Right renal cortex interstitium (tissue), 3 donors: Measurements from ENCODE around the gene ARG2. TPM values are rescaled to one million over a fixed set of nuclear protein-coding genes. Genes with fewer than 3 reads are reported as not detected.
A peak's percentile ranks its signal among the peaks of the same experiment; 100 is the strongest.
"Not testable (repeated sequence)": the region's sequence is repeated elsewhere in the genome, so short reads cannot be mapped to it uniquely, and the experiment has no call there.

Source experiments
- DNase-seq, 3 donors: peaks; one replicate each; pipeline ENCODE4 v3.0.0-alpha.2; 2013; ENCODE audit warnings: low read depth in 3 of 3, low spot score in 2 of 3
- polyA plus RNA-seq, 3 donors: library from polyadenylated mRNA; unstranded; fragments of 120-200 nt; gene quantifications; one replicate each; pipeline ENCODE4 v1.2.1, GENCODE V29; 2013; ENCODE audit not compliant: insufficient read length in 3 of 3

Gene ARG2
- polyA plus RNA-seq, 3 donors = 9.5 to 13.8 (median 11.9) TPM

GRCh38 chr14:67583711-67584644, 35.7 kb upstream of the ARG2 start:
- no peak for DNase-seq

- no peak for DNase-seq
Measured at GRCh38 chr14:67584978-67585377, 34.7 kb upstream of the ARG2 start.

- DNase-seq = no peak
Measured at GRCh38 chr14:67586369-67586768, 33.4 kb upstream of the ARG2 start.

- no peak for DNase-seq
Measured at GRCh38 chr14:67589204-67589770, 30.4 kb upstream of the ARG2 start.

- not testable (repeated sequence) for DNase-seq
Measured at GRCh38 chr14:67593650-67594049, 26.1 kb upstream of the ARG2 start.

GRCh38 chr14:67595392-67595791, 24.3 kb upstream of the ARG2 start:
- DNase-seq = no peak

GRCh38 chr14:67599698-67600561, 19.8 kb upstream of the ARG2 start, which contains the start of gene PIGH:
Gene PIGH (minus strand): TSS chr14:67600268. CDS start chr14:67600203, 65 bp downstream.
- peak in 1 of 3 donors; percentile 75 for DNase-seq

GRCh38 chr14:67600562-67600974, 19.2 kb upstream of the ARG2 start:
- DNase-seq = not testable (repeated sequence)

- DNase-seq = no peak
Measured at GRCh38 chr14:67602076-67602475, 17.6 kb upstream of the ARG2 start.

- peak in 1 of 3 donors; percentile 29 for DNase-seq
Measured at GRCh38 chr14:67602995-67603545, 16.6 kb upstream of the ARG2 start.

- DNase-seq = no peak
Measured at GRCh38 chr14:67607646-67608045, 12.1 kb upstream of the ARG2 start.

GRCh38 chr14:67609642-67610310, 9.9 kb upstream of the ARG2 start:
- no peak for DNase-seq

- no peak for DNase-seq
Measured at GRCh38 chr14:67610491-67610890, 9.2 kb upstream of the ARG2 start.

- peak; percentile 68 to 72 (median 71) for DNase-seq
Measured at GRCh38 chr14:67618617-67619063, 1.1 kb upstream of the ARG2 start.

- peak in 1 of 3 donors; percentile 23 for DNase-seq
Measured at GRCh38 chr14:67620217-67620785, 581 bp downstream of the ARG2 start.

GRCh38 chr14:67622675-67623074, 3.0 kb downstream of the ARG2 start:
- peak in 1 of 3 donors; percentile 32 for DNase-seq

- DNase-seq = no peak
Measured at GRCh38 chr14:67623114-67623513, 3.4 kb downstream of the ARG2 start.

GRCh38 chr14:67626131-67626530, 6.4 kb downstream of the ARG2 start:
- DNase-seq = not testable (repeated sequence)

GRCh38 chr14:67627519-67627918, 7.8 kb downstream of the ARG2 start:
- DNase-seq = no peak

GRCh38 chr14:67630186-67630585, 10.5 kb downstream of the ARG2 start:
- no peak for DNase-seq
